HG02798 (cell line): ENCODE results near the gene PRDM7.
"Not testable (repeated sequence)": the region's sequence is repeated elsewhere in the genome, so short reads cannot be mapped to it uniquely, and the experiment has no call there.

Source experiments
- ATAC-seq: cut with Tn5 transposase; IDR thresholded peaks from one replicate; pipeline ENCODE4 v1.9.1; 2021; ENCODE audit warnings: mild to moderate bottlenecking; ENCODE audit not compliant: unreplicated experiment, poor library complexity

Gene PRDM7

GRCh38 chr16:90077240-90077756 is at the start of gene PRDM7:
PRDM7 (minus strand) TSS chr16:90077331; CDS start chr16:90075910, 1,421 bp downstream.
- peak; percentile 97 for ATAC-seq

GRCh38 chr16:90121846-90122245 is 44.7 kb upstream of the PRDM7 start:
- ATAC-seq = not testable (repeated sequence)

- ATAC-seq = not testable (repeated sequence)
These were observed 30.5 kb upstream of the PRDM7 start for GRCh38 chr16:90107617-90108016.

- not testable (repeated sequence) for ATAC-seq
These were observed 29.9 kb upstream of the PRDM7 start for GRCh38 chr16:90107060-90107459.

GRCh38 chr16:90106271-90106670 is 29.1 kb upstream of the PRDM7 start:
- not testable (repeated sequence) for ATAC-seq

GRCh38 chr16:90104725-90105124 is 27.6 kb upstream of the PRDM7 start:
- not testable (repeated sequence) for ATAC-seq

- not testable (repeated sequence) for ATAC-seq
These were observed 25.2 kb upstream of the PRDM7 start for GRCh38 chr16:90102086-90102884.

GRCh38 chr16:90101332-90101731 is 24.2 kb upstream of the PRDM7 start:
- not testable (repeated sequence) for ATAC-seq

- ATAC-seq = not testable (repeated sequence)
These were observed 23.7 kb upstream of the PRDM7 start for GRCh38 chr16:90100790-90101189.

- not testable (repeated sequence) for ATAC-seq
These were observed 23.1 kb upstream of the PRDM7 start for GRCh38 chr16:90100229-90100628.

- ATAC-seq = not testable (repeated sequence)
These were observed 21.8 kb upstream of the PRDM7 start for GRCh38 chr16:90098936-90099335.

- ATAC-seq = not testable (repeated sequence)
These were observed 20.0 kb upstream of the PRDM7 start for GRCh38 chr16:90097010-90097684.

GRCh38 chr16:90094791-90095190 is 17.7 kb upstream of the PRDM7 start:
- ATAC-seq = not testable (repeated sequence)

- not testable (repeated sequence) for ATAC-seq
These were observed 17.2 kb upstream of the PRDM7 start for GRCh38 chr16:90094296-90094695.

GRCh38 chr16:90093799-90094198 is 16.7 kb upstream of the PRDM7 start:
- ATAC-seq = not testable (repeated sequence)

GRCh38 chr16:90092781-90093180 is 15.7 kb upstream of the PRDM7 start:
- not testable (repeated sequence) for ATAC-seq

- no peak for ATAC-seq
These were observed 7.3 kb upstream of the PRDM7 start for GRCh38 chr16:90084215-90084950.

- no peak for ATAC-seq
These were observed 6.0 kb upstream of the PRDM7 start for GRCh38 chr16:90083139-90083538.

- ATAC-seq = no peak
These were observed 4.5 kb upstream of the PRDM7 start for GRCh38 chr16:90081606-90081970.

GRCh38 chr16:90078579-90078895 is 1.4 kb upstream of the PRDM7 start:
- no peak for ATAC-seq
